OCI-LY7 (cell line): Measurements from ENCODE around the gene YPEL3. TPM values are rescaled to one million over a fixed set of nuclear protein-coding genes. Genes with fewer than 3 reads are reported as not detected.

Experiments used
- BruUV-seq: library from RNA; stranded (reverse); fragments of 400-500 nt; replicated peaks from 2 replicates; lab custom pipeline; 2021; lab: Mats Ljungman, UMichigan
- CTCF ChIA-PET: fragments of 300-600 bp; sonication (Branson Sonifier 250); formaldehyde crosslinking; loops from one replicate; lab custom pipeline; 2022; ENCODE audit warnings: antibody characterized with exemption; ENCODE audit not compliant: unreplicated experiment; lab: Charles Lee
- POLR2A ChIA-PET: fragments of 300-600 bp; sonication (Branson Sonifier 250); formaldehyde crosslinking; loops from one replicate; lab custom pipeline; 2022; ENCODE audit warnings: antibody characterized with exemption; lab: Charles Lee
- DNase-seq: peaks from one replicate; pipeline ENCODE4 v3.0.0-alpha.2; 2015; ENCODE audit warnings: low spot score
- H2AFZ ChIP-seq: fragments of 200-600 bp; sonication (generic), shearing (Covaris generic); 2 replicates; pipeline ENCODE4 v1.6.1; 2014; ENCODE audit warnings: mild to moderate bottlenecking, antibody characterized with exemption, low read length, moderate library complexity
- H3K27ac ChIP-seq: fragments of 200-600 bp; sonication (generic); 2 replicates; pipeline ENCODE4 v1.5.1; 2014; ENCODE audit warnings: mixed run types, low read depth, mild to moderate bottlenecking, moderate library complexity, low read length, inconsistent platforms; ENCODE audit not compliant: poor library complexity, severe bottlenecking
- H3K36me3 ChIP-seq: fragments of 200-600 bp; sonication (generic); 2 replicates; pipeline ENCODE4 v1.6.1; 2014; ENCODE audit warnings: mild to moderate bottlenecking, antibody characterized with exemption, low read length, moderate library complexity, mixed read lengths; ENCODE audit not compliant: insufficient read depth
- H3K4me1 ChIP-seq: fragments of 200-600 bp; sonication (generic); 2 replicates; pipeline ENCODE4 v1.5.1; 2014; ENCODE audit warnings: mild to moderate bottlenecking, low read length; ENCODE audit not compliant: insufficient read depth, poor library complexity, severe bottlenecking
- H3K4me2 ChIP-seq: fragments of 200-600 bp; sonication (generic); 2 replicates; pipeline ENCODE4 v1.6.1; 2014; ENCODE audit warnings: mild to moderate bottlenecking, low read length
- H3K4me3 ChIP-seq: fragments of 200-600 bp; sonication (generic); 2 replicates; pipeline ENCODE4 v1.5.1; 2014; ENCODE audit warnings: mild to moderate bottlenecking, low read depth, low read length; ENCODE audit not compliant: poor library complexity, severe bottlenecking
- H3K79me2 ChIP-seq: fragments of 200-600 bp; sonication (generic); 2 replicates; pipeline ENCODE4 v1.6.1; 2016; ENCODE audit warnings: low read depth, mild to moderate bottlenecking, low read length, moderate library complexity, mixed read lengths; ENCODE audit not compliant: insufficient read depth
- H3K9me2 ChIP-seq: fragments of 200-600 bp; sonication (generic); 2 replicates; pipeline ENCODE4 v1.6.1; 2016; ENCODE audit warnings: mild to moderate bottlenecking, low read length, mixed read lengths; ENCODE audit not compliant: insufficient read depth
- H3K9me3 ChIP-seq: fragments of 200-600 bp; sonication (generic); 2 replicates; pipeline ENCODE4 v1.6.1; 2014; ENCODE audit warnings: mild to moderate bottlenecking, mixed run types, low read length, mixed read lengths
- H4K20me1 ChIP-seq: fragments of 200-600 bp; sonication (generic); 2 replicates; pipeline ENCODE4 v1.6.1; 2014; ENCODE audit warnings: mild to moderate bottlenecking, antibody characterized with exemption, low read length, moderate library complexity, mixed read lengths; ENCODE audit not compliant: insufficient read depth
- CTCF ChIP-seq: fragments of 200-600 bp; sonication (generic); conservative IDR thresholded peaks from 2 replicates; pipeline ENCODE4 v1.5.1; 2014; ENCODE audit warnings: mild to moderate bottlenecking, antibody characterized with exemption, low read length, moderate library complexity, mixed read lengths
- EZH2phosphoT487 ChIP-seq: fragments of 200-600 bp; sonication (generic); IDR thresholded peaks from 2 replicates; pipeline ENCODE4 v1.6.1; 2018; ENCODE audit warnings: low read depth, borderline replicate concordance, mild to moderate bottlenecking, mixed run types, antibody characterized with exemption, low read length, moderate library complexity, mixed read lengths
- intact Hi-C: fragments of 100-400 bp; cut with micrococcal nuclease; formaldehyde crosslinking; loops from one replicate; pipeline ENCODE4 v1.10.0; 2022; ENCODE audit not compliant: unreplicated experiment
- total RNA-seq, 2 experiments: library from RNA; depleted of rRNA in 1 of 2; stranded (reverse); fragments of >200 nt in 1 of 2; shearing (Covaris generic) in 1 of 2; gene quantifications; 2 replicates each; pipeline ENCODE4 v1.2.3, GENCODE V29; 2014 to 2022

Gene YPEL3
- total RNA-seq, 2 experiments from 2014 or later = 17.5 to 34.5 TPM

GRCh38 chr16:30122604-30123160 lies 26.7 kb upstream of the YPEL3 start:
- intact Hi-C loops = no loop called here
- Histone ChIP-seq H3K9me3 (no peaks in the 10 kb centered on the region), H3K4me1 (peaks cover 16% of the 10 kb centered on the region), H3K79me2 (no peaks in the 10 kb centered on the region), H3K4me3 (peak overlapping the region; percentile 71), H2AFZ (peak overlapping the region; percentile 63; the same call in 1 of the 2 replicates), H3K9me2 (no peaks in the 10 kb centered on the region), H3K27ac (no peak overlapping the region), H3K4me2 (peak overlapping the region; percentile 81), H3K36me3 (no peaks in the 10 kb centered on the region), H4K20me1 (no peaks in the 10 kb centered on the region)
- peak; percentile 16 for DNase-seq
- ChIA-PET POLR2A (interaction anchor here (1.1 kb wide), 1 partner anchor 8 kb away, joined by 5 read pairs; no protein-coding TSS in a partner anchor), CTCF (no interaction called here)
- no peak for TF ChIP-seq CTCF
- TF ChIP-seq EZH2phosphoT487 = no peak
- no TSS peak for BruUV-seq

GRCh38 chr16:30121741-30122571 lies 25.9 kb upstream of the YPEL3 start:
- intact Hi-C loops = no loop called here
- Histone ChIP-seq H3K36me3 (no peaks in the 10 kb centered on the region), H4K20me1 (no peaks in the 10 kb centered on the region), H3K9me2 (no peaks in the 10 kb centered on the region), H3K79me2 (no peaks in the 10 kb centered on the region), H3K9me3 (no peaks in the 10 kb centered on the region), H3K4me3 (peak overlapping the region; percentile 71), H3K27ac (no peak overlapping the region), H3K4me1 (peaks cover 16% of the 10 kb centered on the region), H3K4me2 (peak overlapping the region; percentile 81), H2AFZ (no peak overlapping the region; the same call in 1 of the 2 replicates)
- DNase-seq = no peak
- no TSS peak for BruUV-seq
- CTCF ChIA-PET = no interaction called here
- POLR2A ChIA-PET = no interaction called here
- TF ChIP-seq EZH2phosphoT487 (no peak), CTCF (no peak)
